CD1c-positive myeloid dendritic cell (primary cell): Measurements from ENCODE around the gene HTRA3.

Experiments used
- DNase-seq: peaks from one replicate; pipeline ENCODE4 v3.0.0-alpha.2; 2016; ENCODE audit errors: extremely low spot score

Gene HTRA3

GRCh38 chr4:8280158-8280875 lies 10.8 kb downstream of the HTRA3 start:
- DNase-seq = no peak

- no peak for DNase-seq
These were observed 11.4 kb downstream of the HTRA3 start for GRCh38 chr4:8280876-8281440.

GRCh38 chr4:8281519-8282133 lies 12.1 kb downstream of the HTRA3 start:
- no peak for DNase-seq

- DNase-seq = no peak
These were observed 12.6 kb downstream of the HTRA3 start for GRCh38 chr4:8282134-8282641.

- DNase-seq = no peak
These were observed 13.2 kb downstream of the HTRA3 start for GRCh38 chr4:8282742-8283141.

GRCh38 chr4:8283161-8283560 lies 13.6 kb downstream of the HTRA3 start:
- DNase-seq = no peak

- DNase-seq = no peak
These were observed 14.1 kb downstream of the HTRA3 start for GRCh38 chr4:8283631-8284121.

GRCh38 chr4:8284391-8284790 lies 14.8 kb downstream of the HTRA3 start:
- no peak for DNase-seq

GRCh38 chr4:8285143-8285975 lies 15.8 kb downstream of the HTRA3 start:
- no peak for DNase-seq

GRCh38 chr4:8285976-8286718 lies 16.6 kb downstream of the HTRA3 start:
- no peak for DNase-seq

GRCh38 chr4:8286719-8287342 lies 17.3 kb downstream of the HTRA3 start:
- no peak for DNase-seq

GRCh38 chr4:8287343-8288280 lies 18.1 kb downstream of the HTRA3 start:
- DNase-seq = peak; percentile 18

- DNase-seq = no peak
These were observed 19.7 kb downstream of the HTRA3 start for GRCh38 chr4:8289151-8289750.

- DNase-seq = no peak
These were observed 20.6 kb downstream of the HTRA3 start for GRCh38 chr4:8289956-8290700.

GRCh38 chr4:8290701-8290970 lies 21.1 kb downstream of the HTRA3 start:
- no peak for DNase-seq

- DNase-seq = no peak
These were observed 21.6 kb downstream of the HTRA3 start for GRCh38 chr4:8291036-8291682.

- no peak for DNase-seq
These were observed 22.3 kb downstream of the HTRA3 start for GRCh38 chr4:8291701-8292477.
